ENCODE results near the gene P2RX4.
"Not testable (repeated sequence)": the region's sequence is repeated elsewhere in the genome, so short reads cannot be mapped to it uniquely, and the experiment has no call there.

Gene P2RX4

GRCh38 chr12:121223292-121224285 lies 13.7 kb downstream of the P2RX4 start:
- DNase-seq = peak; percentile 44

GRCh38 chr12:121224591-121224990 lies 14.7 kb downstream of the P2RX4 start:
- DNase-seq = peak; percentile 61

GRCh38 chr12:121226399-121226798 lies 16.5 kb downstream of the P2RX4 start:
- DNase-seq = no peak

GRCh38 chr12:121226871-121227270 lies 16.9 kb downstream of the P2RX4 start:
- not testable (repeated sequence) for DNase-seq

- DNase-seq = no peak
Measured at GRCh38 chr12:121227294-121227693, 17.4 kb downstream of the P2RX4 start.

GRCh38 chr12:121228919-121229665 lies 19.2 kb downstream of the P2RX4 start:
- no peak for DNase-seq

- peak; percentile 62 for DNase-seq
Measured at GRCh38 chr12:121229826-121230537, 20.1 kb downstream of the P2RX4 start.

- no peak for DNase-seq
Measured at GRCh38 chr12:121230538-121230907, 20.6 kb downstream of the P2RX4 start.

- DNase-seq = no peak
Measured at GRCh38 chr12:121232163-121232562, 22.2 kb downstream of the P2RX4 start.

- no peak for DNase-seq
Measured at GRCh38 chr12:121232977-121233627, 23.2 kb downstream of the P2RX4 start.

GRCh38 chr12:121233628-121234020 lies 23.7 kb downstream of the P2RX4 start:
- no peak for DNase-seq

- DNase-seq = no peak
Measured at GRCh38 chr12:121236776-121237175, 26.8 kb downstream of the P2RX4 start.

GRCh38 chr12:121237415-121237814 lies 27.5 kb downstream of the P2RX4 start:
- no peak for DNase-seq

GRCh38 chr12:121238086-121238485 lies 28.2 kb downstream of the P2RX4 start:
- no peak for DNase-seq

GRCh38 chr12:121238604-121239350 lies 28.8 kb downstream of the P2RX4 start:
- DNase-seq = no peak

- DNase-seq = peak; percentile 17
Measured at GRCh38 chr12:121239351-121240061, 29.6 kb downstream of the P2RX4 start.

GRCh38 chr12:121240062-121240420 lies 30.1 kb downstream of the P2RX4 start:
- no peak for DNase-seq

GRCh38 chr12:121240484-121241101 lies 30.7 kb downstream of the P2RX4 start:
- DNase-seq = peak; percentile 93

GRCh38 chr12:121241156-121241970 lies 31.4 kb downstream of the P2RX4 start:
- no peak for DNase-seq

GRCh38 chr12:121245031-121245430 lies 35.1 kb downstream of the P2RX4 start:
- DNase-seq = no peak
